ENCODE data around the gene D2HGDH. TPM values are rescaled to one million over a fixed set of nuclear protein-coding genes. Genes with fewer than 3 reads are reported as not detected.

Gene D2HGDH
- total RNA-seq, 1 donor from 2014 or later, result 10.0 TPM

DNA sequence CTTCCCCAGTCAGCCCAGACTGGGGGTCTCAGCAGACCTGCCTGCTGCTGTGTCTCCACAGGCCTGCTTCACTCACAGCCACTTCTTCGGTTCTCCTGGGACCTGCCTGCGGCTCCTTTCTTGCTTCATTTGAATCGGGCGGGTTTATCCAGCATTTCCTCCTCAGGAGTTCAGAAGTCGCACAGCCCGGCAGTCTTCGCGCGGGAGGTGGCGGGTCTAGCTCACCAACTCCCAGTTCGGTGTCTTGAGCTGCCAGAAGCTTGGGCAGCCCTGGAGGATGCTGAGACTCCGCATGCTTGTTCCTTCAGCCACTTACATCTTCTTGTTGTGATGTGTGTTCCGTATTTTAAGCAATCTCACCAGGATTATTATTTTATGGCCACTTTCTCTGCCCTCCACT, 10.8 kb downstream of the D2HGDH start:
- Histone ChIP-seq H3K4me1 (ENCODE audit: insufficient read depth, low read length) (no peaks in the 10 kb centered on the region), H4K20me1 (ENCODE audit: insufficient read depth, low read length) (peaks cover 18% of the 10 kb centered on the region), H2AFZ (ENCODE audit: low read depth, low read length) (no peak overlapping the region), H3K4me3 (ENCODE audit: insufficient read depth, low read depth, low read length) (no peak overlapping the region), H3K9me3 (ENCODE audit: insufficient read depth, low read depth, low read length) (no peaks in the 10 kb centered on the region), H3K79me2 (ENCODE audit: insufficient read depth, low read length) (peaks cover 2% of the 10 kb centered on the region), H3K36me3 (ENCODE audit: insufficient read depth, low read length) (peaks cover 2% of the 10 kb centered on the region), H3K4me2 (ENCODE audit: low read length) (no peak overlapping the region), H3K27ac (ENCODE audit: low read depth, low read length) (no peak overlapping the region), H3K9ac (ENCODE audit: low read length) (no peak overlapping the region), H3K27me3 (ENCODE audit: insufficient read depth, low read length) (no peaks in the 10 kb centered on the region)
- Mint-ChIP-seq H3K4me1 (ENCODE audit: low read depth, unreplicated experiment) (no peaks in the 10 kb centered on the region), H3K27ac (ENCODE audit: unreplicated experiment) (no peak overlapping the region), H3K27me3 (ENCODE audit: low read depth, unreplicated experiment) (no peaks in the 10 kb centered on the region), H3K36me3 (ENCODE audit: low read depth, unreplicated experiment) (peaks cover 29% of the 10 kb centered on the region), H3K4me3 (ENCODE audit: unreplicated experiment) (no peak overlapping the region), H3K9me3 (ENCODE audit: unreplicated experiment) (peaks cover 5% of the 10 kb centered on the region)
- no peak for FAIRE-seq
- no peak for TF ChIP-seq EZH2 (IDR thresholded peaks at IDR 0.05; ENCODE audit: insufficient read depth, low read length)
- TF ChIP-seq, protein P1, sequence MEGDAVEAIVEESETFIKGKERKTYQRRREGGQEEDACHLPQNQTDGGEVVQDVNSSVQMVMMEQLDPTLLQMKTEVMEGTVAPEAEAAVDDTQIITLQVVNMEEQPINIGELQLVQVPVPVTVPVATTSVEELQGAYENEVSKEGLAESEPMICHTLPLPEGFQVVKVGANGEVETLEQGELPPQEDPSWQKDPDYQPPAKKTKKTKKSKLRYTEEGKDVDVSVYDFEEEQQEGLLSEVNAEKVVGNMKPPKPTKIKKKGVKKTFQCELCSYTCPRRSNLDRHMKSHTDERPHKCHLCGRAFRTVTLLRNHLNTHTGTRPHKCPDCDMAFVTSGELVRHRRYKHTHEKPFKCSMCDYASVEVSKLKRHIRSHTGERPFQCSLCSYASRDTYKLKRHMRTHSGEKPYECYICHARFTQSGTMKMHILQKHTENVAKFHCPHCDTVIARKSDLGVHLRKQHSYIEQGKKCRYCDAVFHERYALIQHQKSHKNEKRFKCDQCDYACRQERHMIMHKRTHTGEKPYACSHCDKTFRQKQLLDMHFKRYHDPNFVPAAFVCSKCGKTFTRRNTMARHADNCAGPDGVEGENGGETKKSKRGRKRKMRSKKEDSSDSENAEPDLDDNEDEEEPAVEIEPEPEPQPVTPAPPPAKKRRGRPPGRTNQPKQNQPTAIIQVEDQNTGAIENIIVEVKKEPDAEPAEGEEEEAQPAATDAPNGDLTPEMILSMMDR (IDR thresholded peaks at IDR 0.05; ENCODE audit: insufficient read depth, low read depth, low read length), result no peak
- no peak for DNase-seq (ENCODE audit: low read depth)

DNA sequence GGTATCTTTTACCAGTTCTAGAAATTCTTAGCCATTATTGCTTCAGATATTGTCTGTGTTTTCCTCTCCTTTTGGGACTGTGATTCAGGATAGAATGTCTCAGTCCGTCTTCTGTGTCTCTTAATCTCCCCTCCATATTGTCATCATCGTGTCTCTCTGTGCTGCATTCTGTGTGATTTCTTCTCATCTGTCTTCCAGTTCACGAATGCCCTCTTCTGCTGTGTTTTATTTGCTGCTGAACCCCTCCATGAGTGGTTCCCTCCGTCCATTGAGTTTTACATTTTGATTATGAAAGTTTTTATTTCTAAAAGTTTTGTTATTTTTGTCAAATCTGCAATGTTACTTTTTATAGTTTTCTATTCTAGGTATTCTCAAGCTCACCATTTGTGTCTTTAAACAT, 11.7 kb downstream of the D2HGDH start:
- Histone ChIP-seq H3K36me3 (ENCODE audit: insufficient read depth, low read length) (peaks cover 2% of the 10 kb centered on the region), H3K9me3 (ENCODE audit: insufficient read depth, low read depth, low read length) (no peaks in the 10 kb centered on the region), H3K27ac (ENCODE audit: low read depth, low read length) (no peak overlapping the region), H4K20me1 (ENCODE audit: insufficient read depth, low read length) (peaks cover 10% of the 10 kb centered on the region), H3K4me1 (ENCODE audit: insufficient read depth, low read length) (no peaks in the 10 kb centered on the region), H2AFZ (ENCODE audit: low read depth, low read length) (no peak overlapping the region), H3K79me2 (ENCODE audit: insufficient read depth, low read length) (no peaks in the 10 kb centered on the region), H3K4me2 (ENCODE audit: low read length) (no peak overlapping the region), H3K4me3 (ENCODE audit: insufficient read depth, low read depth, low read length) (no peak overlapping the region), H3K27me3 (ENCODE audit: insufficient read depth, low read length) (no peaks in the 10 kb centered on the region), H3K9ac (ENCODE audit: low read length) (no peak overlapping the region)
- Mint-ChIP-seq H3K9me3 (ENCODE audit: unreplicated experiment) (peaks cover 5% of the 10 kb centered on the region), H3K4me1 (ENCODE audit: low read depth, unreplicated experiment) (no peaks in the 10 kb centered on the region), H3K4me3 (ENCODE audit: unreplicated experiment) (no peak overlapping the region), H3K27me3 (ENCODE audit: low read depth, unreplicated experiment) (peaks cover 1% of the 10 kb centered on the region), H3K36me3 (ENCODE audit: low read depth, unreplicated experiment) (peaks cover 29% of the 10 kb centered on the region), H3K27ac (ENCODE audit: unreplicated experiment) (no peak overlapping the region)
- no peak for DNase-seq (ENCODE audit: low read depth)
- FAIRE-seq, result no peak
- no peak for TF ChIP-seq EZH2 (IDR thresholded peaks at IDR 0.05; ENCODE audit: insufficient read depth, low read length)
- TF ChIP-seq, protein P1 (IDR thresholded peaks at IDR 0.05; ENCODE audit: insufficient read depth, low read depth, low read length), result no peak

DNA sequence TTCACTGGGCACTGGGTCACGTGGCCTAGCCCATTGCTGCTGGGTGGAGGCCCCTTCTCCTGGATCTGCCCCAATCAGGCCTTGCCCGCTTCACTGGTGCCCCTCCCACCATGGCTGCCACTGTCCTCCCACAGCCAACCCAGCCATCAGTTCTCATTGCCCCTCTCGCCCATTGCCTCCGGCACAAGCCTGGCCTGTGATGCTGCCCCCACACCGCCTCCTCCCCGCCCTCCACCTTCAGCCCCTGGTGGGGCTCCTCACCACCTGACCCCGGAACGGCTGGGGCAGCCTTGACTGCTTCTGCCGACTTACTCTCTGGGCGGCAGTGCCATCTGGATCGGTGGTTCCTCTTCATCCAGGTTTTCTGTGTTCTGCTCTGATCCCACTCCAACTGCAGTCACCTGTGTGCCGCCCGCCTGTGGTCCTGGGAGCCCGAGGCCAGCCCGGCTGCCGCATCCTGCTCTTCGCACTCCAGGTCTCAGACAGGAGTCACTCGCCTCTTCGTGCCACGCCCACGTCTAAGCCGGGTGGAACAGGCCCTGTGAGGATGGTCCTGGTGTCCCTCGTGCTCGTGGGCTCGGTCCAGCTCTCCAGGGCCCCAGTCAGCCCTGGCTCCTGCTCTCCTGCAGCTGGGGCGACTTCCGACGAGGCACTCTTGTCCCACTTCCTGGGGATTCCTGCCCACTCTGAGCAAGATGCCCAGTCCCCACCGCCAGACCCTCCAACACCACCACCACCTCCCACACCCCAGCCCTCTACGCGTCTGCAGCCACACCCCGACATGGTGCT, 14.2 kb downstream of the D2HGDH start:
- no peaks in the 10 kb centered on the region for H3K4me1 ChIP-seq (ENCODE audit: insufficient read depth, low read length)
- Mint-ChIP-seq H3K4me3 (ENCODE audit: unreplicated experiment) (no peak overlapping the region), H3K27ac (ENCODE audit: unreplicated experiment) (no peak overlapping the region), H3K4me1 (ENCODE audit: low read depth, unreplicated experiment) (no peaks in the 10 kb centered on the region), H3K9me3 (ENCODE audit: unreplicated experiment) (peaks cover 5% of the 10 kb centered on the region), H3K36me3 (ENCODE audit: low read depth, unreplicated experiment) (peaks cover 34% of the 10 kb centered on the region), H3K27me3 (ENCODE audit: low read depth, unreplicated experiment) (peaks cover 1% of the 10 kb centered on the region)
- H3K27me3 ChIP-seq (ENCODE audit: insufficient read depth, low read length), result no peaks in the 10 kb centered on the region
- no peak overlapping the region for H3K4me3 ChIP-seq (ENCODE audit: insufficient read depth, low read depth, low read length)
- H3K4me2 ChIP-seq (ENCODE audit: low read length), result no peak overlapping the region
- H2AFZ ChIP-seq (ENCODE audit: low read depth, low read length), result no peak overlapping the region
- H3K36me3 ChIP-seq (ENCODE audit: insufficient read depth, low read length), result peaks cover 2% of the 10 kb centered on the region
- FAIRE-seq, result no peak
- no peak overlapping the region for H3K27ac ChIP-seq (ENCODE audit: low read depth, low read length)
- no peaks in the 10 kb centered on the region for H3K9me3 ChIP-seq (ENCODE audit: insufficient read depth, low read depth, low read length)
- no peak for TF ChIP-seq EZH2 (IDR thresholded peaks at IDR 0.05; ENCODE audit: insufficient read depth, low read length)
- TF ChIP-seq, protein P1 (IDR thresholded peaks at IDR 0.05; ENCODE audit: insufficient read depth, low read depth, low read length), result no peak
- no peak for DNase-seq (ENCODE audit: low read depth)
- H3K79me2 ChIP-seq (ENCODE audit: insufficient read depth, low read length), result no peaks in the 10 kb centered on the region
- H3K9ac ChIP-seq (ENCODE audit: low read length), result no peak overlapping the region
- no peaks in the 10 kb centered on the region for H4K20me1 ChIP-seq (ENCODE audit: insufficient read depth, low read length)
